Uterus (tissue), 2 donors: ENCODE measurements around the gene SLC6A6.

Experiments used
- POLR2A ChIP-seq, 2 donors: fragments of 450-650 bp; IDR thresholded peaks; one replicate each; pipeline ENCODE4 v1.6.1; 2016; ENCODE audit warnings: antibody characterized with exemption in 2 of 2, mild to moderate bottlenecking in 1 of 2, moderate library complexity in 1 of 2
- TF ChIP-seq, protein P1 (sequence below), 4 experiments: fragments of 200-600 bp in 2 of 4; fragments of 450-650 bp in 2 of 4; sonication (generic) in 2 of 4; IDR thresholded peaks; one replicate each; pipeline ENCODE4 v1.5.1; 2016 to 2019; ENCODE audit warnings: antibody characterized with exemption in 4 of 4, mild to moderate bottlenecking in 2 of 4, moderate library complexity in 1 of 4

GRCh38 chr3:14413381-14414071 is 11.1 kb downstream of the SLC6A6 start:
- TF ChIP-seq, protein P1, sequence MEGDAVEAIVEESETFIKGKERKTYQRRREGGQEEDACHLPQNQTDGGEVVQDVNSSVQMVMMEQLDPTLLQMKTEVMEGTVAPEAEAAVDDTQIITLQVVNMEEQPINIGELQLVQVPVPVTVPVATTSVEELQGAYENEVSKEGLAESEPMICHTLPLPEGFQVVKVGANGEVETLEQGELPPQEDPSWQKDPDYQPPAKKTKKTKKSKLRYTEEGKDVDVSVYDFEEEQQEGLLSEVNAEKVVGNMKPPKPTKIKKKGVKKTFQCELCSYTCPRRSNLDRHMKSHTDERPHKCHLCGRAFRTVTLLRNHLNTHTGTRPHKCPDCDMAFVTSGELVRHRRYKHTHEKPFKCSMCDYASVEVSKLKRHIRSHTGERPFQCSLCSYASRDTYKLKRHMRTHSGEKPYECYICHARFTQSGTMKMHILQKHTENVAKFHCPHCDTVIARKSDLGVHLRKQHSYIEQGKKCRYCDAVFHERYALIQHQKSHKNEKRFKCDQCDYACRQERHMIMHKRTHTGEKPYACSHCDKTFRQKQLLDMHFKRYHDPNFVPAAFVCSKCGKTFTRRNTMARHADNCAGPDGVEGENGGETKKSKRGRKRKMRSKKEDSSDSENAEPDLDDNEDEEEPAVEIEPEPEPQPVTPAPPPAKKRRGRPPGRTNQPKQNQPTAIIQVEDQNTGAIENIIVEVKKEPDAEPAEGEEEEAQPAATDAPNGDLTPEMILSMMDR (IDR thresholded peaks at IDR 0.05): no peak
- TF ChIP-seq POLR2A (IDR thresholded peaks at IDR 0.05): no peak
